HG02798 (cell line): Measurements from ENCODE around the gene STRN.
"Not testable (repeated sequence)": the region's sequence is repeated elsewhere in the genome, so short reads cannot be mapped to it uniquely, and the experiment has no call there.

Experiments
- ATAC-seq: cut with Tn5 transposase; IDR thresholded peaks from one replicate; pipeline ENCODE4 v1.9.1; 2021; ENCODE audit warnings: mild to moderate bottlenecking; ENCODE audit not compliant: unreplicated experiment, poor library complexity

STRN gene

GRCh38 chr2:36966370-36967235 lies at the start of gene STRN:
TSS of gene STRN (minus strand) at chr2:36966536. CDS start at chr2:36966463, 73 bp downstream.
- ATAC-seq, result peak; percentile 99

GRCh38 chr2:37013315-37013641 lies 46.9 kb upstream of the STRN start:
- ATAC-seq, result peak; percentile 11

- no peak for ATAC-seq
Observed at GRCh38 chr2:37011130-37011529, 44.8 kb upstream of the STRN start.

GRCh38 chr2:37005118-37005868 lies 39.0 kb upstream of the STRN start:
- ATAC-seq, result peak; percentile 99

- no peak for ATAC-seq
Observed at GRCh38 chr2:37000988-37001556, 34.7 kb upstream of the STRN start.

GRCh38 chr2:37000318-37000717 lies 34.0 kb upstream of the STRN start:
- ATAC-seq, result no peak

GRCh38 chr2:36999416-36999815 lies 33.1 kb upstream of the STRN start:
- not testable (repeated sequence) for ATAC-seq

GRCh38 chr2:36993841-36994620 lies 27.7 kb upstream of the STRN start:
- no peak for ATAC-seq

GRCh38 chr2:36988008-36988407 lies 21.7 kb upstream of the STRN start:
- ATAC-seq, result no peak

GRCh38 chr2:36982467-36982866 lies 16.1 kb upstream of the STRN start:
- ATAC-seq, result no peak

GRCh38 chr2:36981911-36982310 lies 15.6 kb upstream of the STRN start:
- no peak for ATAC-seq

GRCh38 chr2:36979007-36979406 lies 12.7 kb upstream of the STRN start:
- ATAC-seq, result not testable (repeated sequence)

GRCh38 chr2:36976065-36976464 lies 9.7 kb upstream of the STRN start:
- no peak for ATAC-seq

GRCh38 chr2:36975306-36975705 lies 9.0 kb upstream of the STRN start:
- ATAC-seq, result no peak

- ATAC-seq, result no peak
Observed at GRCh38 chr2:36973320-36973719, 7.0 kb upstream of the STRN start.

GRCh38 chr2:36971990-36972389 lies 5.7 kb upstream of the STRN start:
- ATAC-seq, result no peak

GRCh38 chr2:36967236-36967876 lies 1.0 kb upstream of the STRN start:
- ATAC-seq, result no peak

- ATAC-seq, result peak; percentile 30
Observed at GRCh38 chr2:36965751-36966369, 476 bp downstream of the STRN start.

- no peak for ATAC-seq
Observed at GRCh38 chr2:36965206-36965605, 1.1 kb downstream of the STRN start.
